Left lung (tissue), 10 donors: ENCODE data around the gene EPS8. TPM values are rescaled to one million over a fixed set of nuclear protein-coding genes. Genes with fewer than 3 reads are reported as not detected.
A peak's percentile ranks its signal among the peaks of the same experiment; 100 is the strongest.

Source experiments
- ATAC-seq: fragments of 200-7000 bp; cut with Tn5 transposase; one replicate; pipeline ENCODE4 v1.9.1; 2020; ENCODE audit warnings: moderate library complexity
- DNase-seq, 4 donors: peaks; one replicate each; pipeline ENCODE4 v3.0.0-alpha.2; 2013 to 2020
- H3K27ac ChIP-seq, 2 donors: fragments of 200-600 bp; sonication (generic) in 1 of 2; one replicate each; pipeline versions ENCODE4 v1.5.0 to v1.8.0; 2020 to 2021
- H3K27me3 ChIP-seq, 2 donors: fragments of 200-600 bp; sonication (generic) in 1 of 2; one replicate each; pipeline versions ENCODE4 v1.5.0 to v1.8.0; 2020 to 2021
- H3K36me3 ChIP-seq, 2 donors: fragments of 200-600 bp; sonication (generic) in 1 of 2; one replicate each; pipeline versions ENCODE4 v1.5.0 to v1.8.0; 2020 to 2021
- H3K4me1 ChIP-seq, 2 donors: fragments of 200-600 bp; one replicate each; pipeline ENCODE4 v1.8.0; 2021
- H3K4me3 ChIP-seq, 2 donors: fragments of 200-600 bp; sonication (generic) in 1 of 2; one replicate each; pipeline versions ENCODE4 v1.5.0 to v1.8.0; 2020 to 2021; ENCODE audit warnings: mild to moderate bottlenecking in 1 of 2
- H3K9me3 ChIP-seq, 2 donors: fragments of 200-600 bp; sonication (generic) in 1 of 2; one replicate each; pipeline versions ENCODE4 v1.5.0 to v1.8.0; 2020 to 2021
- CTCF ChIP-seq, 2 donors: fragments of 200-600 bp; sonication (generic) in 1 of 2; IDR thresholded peaks; one replicate each; pipeline versions ENCODE4 v1.5.0 to v1.8.0; 2021; ENCODE audit warnings: antibody characterized with exemption in 2 of 2
- intact Hi-C, 2 donors: fragments of 100-400 bp; cut with DNase I; formaldehyde crosslinking; loops; one replicate each; pipeline versions ENCODE4 v1.11.2 to v1.14.2; 2022
- polyA plus RNA-seq, 6 donors: library from polyadenylated mRNA; unstranded; fragments of 120-200 nt; gene quantifications; one replicate each; pipeline ENCODE4 v1.2.1, GENCODE V29; 2013; ENCODE audit not compliant: insufficient read length in 6 of 6
- total RNA-seq, 2 donors: library from RNA; stranded (reverse); fragmentation: NEBNext Ultra II Directional; extraction: Animal tissue kit (Norgen Biotek cat#: 25700); gene quantifications; one replicate each; pipeline ENCODE4 v1.2.1, GENCODE V29; 2021
- donor health status: DM: no; HTN: yes; CAD: no.
- donor health status: DM: no; HTN: no; CAD: no.

EPS8 gene
- total and polyA plus RNA-seq, 8 donors, result 29.0 to 64.8 (median 42.6) TPM

GRCh38 chr12:15592934-15593333 is 196.3 kb downstream of the EPS8 start:
- Histone ChIP-seq H3K4me3 (no peak overlapping the region), H3K27me3 (no peaks in the 10 kb centered on the region), H3K9me3 (no peaks in the 10 kb centered on the region), H3K27ac (no peak overlapping the region), H3K36me3 (no peaks in the 10 kb centered on the region), H3K4me1 (peaks cover 5 to 10% of the 10 kb centered on the region in 2 donors)
- no peak for DNase-seq
- no peak for TF ChIP-seq CTCF (IDR thresholded peaks at IDR 0.05)
- no peak for ATAC-seq
- intact Hi-C loops, result loop anchor here in 1 of 2 donors (10.0 kb wide), 1 partner anchor 262 kb away; no protein-coding TSS in a partner anchor

GRCh38 chr12:15591811-15592210 is 197.4 kb downstream of the EPS8 start:
- no peak for ATAC-seq
- intact Hi-C loops, result loop anchor here (2.0 to 10.0 kb wide), 2 partner anchors 263 to 265 kb away; no protein-coding TSS in a partner anchor
- DNase-seq, result no peak
- Histone ChIP-seq H3K27ac (no peak overlapping the region), H3K27me3 (no peaks in the 10 kb centered on the region), H3K36me3 (no peaks in the 10 kb centered on the region), H3K4me3 (no peak overlapping the region), H3K9me3 (no peaks in the 10 kb centered on the region), H3K4me1 (peaks cover 5 to 10% of the 10 kb centered on the region in 2 donors)
- TF ChIP-seq CTCF (IDR thresholded peaks at IDR 0.05), result no peak

- intact Hi-C loops, result loop anchor here (2.0 to 10.0 kb wide), 2 partner anchors 264 to 266 kb away; no protein-coding TSS in a partner anchor
- DNase-seq, result peak; percentile 35 to 72 (median 61)
- Histone ChIP-seq H3K27me3 (no peaks in the 10 kb centered on the region), H3K9me3 (no peaks in the 10 kb centered on the region), H3K4me3 (no peak overlapping the region), H3K36me3 (no peaks in the 10 kb centered on the region), H3K27ac (no peak overlapping the region), H3K4me1 (peaks cover 0 to 10% of the 10 kb centered on the region in 2 donors)
- ATAC-seq, result peak; percentile 99
- peak; percentile 79 to 87 for TF ChIP-seq CTCF (IDR thresholded peaks at IDR 0.05)
Measured at GRCh38 chr12:15590180-15590826, 198.9 kb downstream of the EPS8 start.

- Histone ChIP-seq H3K27ac (no peak overlapping the region), H3K36me3 (no peaks in the 10 kb centered on the region), H3K27me3 (no peaks in the 10 kb centered on the region), H3K4me3 (no peak overlapping the region), H3K4me1 (peaks cover 0 to 10% of the 10 kb centered on the region in 2 donors), H3K9me3 (no peaks in the 10 kb centered on the region)
- no peak for ATAC-seq
- intact Hi-C loops, result loop anchor here (2.0 to 10.0 kb wide), 2 partner anchors 265 to 267 kb away; no protein-coding TSS in a partner anchor
- DNase-seq, result no peak
- no peak for TF ChIP-seq CTCF (IDR thresholded peaks at IDR 0.05)
Measured at GRCh38 chr12:15589328-15590032, 199.7 kb downstream of the EPS8 start.

GRCh38 chr12:15584366-15585041 is 204.7 kb downstream of the EPS8 start:
- ATAC-seq (peak; percentile 81), DNase-seq (peak in 2 of 4 donors; percentile 34 to 74)
- TF ChIP-seq CTCF (IDR thresholded peaks at IDR 0.05), result peak; percentile 50 to 58
- H3K9me3 ChIP-seq, result no peaks in the 10 kb centered on the region
- H3K4me1 ChIP-seq, result no peaks in the 10 kb centered on the region
- H3K27ac ChIP-seq, result no peak overlapping the region
- intact Hi-C loops, result no loop called here
- no peaks in the 10 kb centered on the region for H3K27me3 ChIP-seq
- no peak overlapping the region for H3K4me3 ChIP-seq
- H3K36me3 ChIP-seq, result no peaks in the 10 kb centered on the region
